Heart left ventricle (tissue), 13 donors: ENCODE results near the gene ASB18.

ENCODE experiments used
- POLR2A ChIP-seq, 2 donors: fragments of 450-650 bp; IDR thresholded peaks; one replicate each; pipeline ENCODE4 v1.6.1; 2017; ENCODE audit warnings: antibody characterized with exemption in 2 of 2, mild to moderate bottlenecking in 2 of 2, moderate library complexity in 2 of 2
- TF ChIP-seq, protein P1 (sequence below), 12 donors: fragments of 200-600 bp; sonication (generic) in 4 of 12; IDR thresholded peaks; one replicate each; pipeline versions ENCODE4 v1.5.0 to v1.8.0; 2018 to 2022; ENCODE audit warnings: antibody characterized with exemption in 12 of 12, mild to moderate bottlenecking in 5 of 12
- donor health status: ischemic (EF 13 %, LVEDD 7.1; RV severe dilation, severe dysfunction).
- donor health status: DM: no; HTN: yes; CAD: no.
- donor health status: DM: no; HTN: no; CAD: no.
- donor health status: ischemic (EF 25% LVEDD 6.9; RV normal size, moderate dysfunction).
- donor health status: ischemic (EF 25% LVEDD 5.7; RV mildly dilated, moderate dysfunction).
- donor health status: ischemic (EF 35%, LVEDD 5.7; RV mildly dilated, moderate dysfunction).
- donor health status: nonischemic (EF 11% LVEDD 7.7; RV severe dilation, severe dysfunction).
- donor health status: DM: yes; HTN: yes; CAD: no.
- donor health status: PGD.
- donor health status: ischemic (EF 29% LVEDD 5.4; RV normal size, mild dysfunction).
- donor health status: nonischemic (EF 23%, LVEDD 6.1; RV moderate dilation, normal function).

DNA sequence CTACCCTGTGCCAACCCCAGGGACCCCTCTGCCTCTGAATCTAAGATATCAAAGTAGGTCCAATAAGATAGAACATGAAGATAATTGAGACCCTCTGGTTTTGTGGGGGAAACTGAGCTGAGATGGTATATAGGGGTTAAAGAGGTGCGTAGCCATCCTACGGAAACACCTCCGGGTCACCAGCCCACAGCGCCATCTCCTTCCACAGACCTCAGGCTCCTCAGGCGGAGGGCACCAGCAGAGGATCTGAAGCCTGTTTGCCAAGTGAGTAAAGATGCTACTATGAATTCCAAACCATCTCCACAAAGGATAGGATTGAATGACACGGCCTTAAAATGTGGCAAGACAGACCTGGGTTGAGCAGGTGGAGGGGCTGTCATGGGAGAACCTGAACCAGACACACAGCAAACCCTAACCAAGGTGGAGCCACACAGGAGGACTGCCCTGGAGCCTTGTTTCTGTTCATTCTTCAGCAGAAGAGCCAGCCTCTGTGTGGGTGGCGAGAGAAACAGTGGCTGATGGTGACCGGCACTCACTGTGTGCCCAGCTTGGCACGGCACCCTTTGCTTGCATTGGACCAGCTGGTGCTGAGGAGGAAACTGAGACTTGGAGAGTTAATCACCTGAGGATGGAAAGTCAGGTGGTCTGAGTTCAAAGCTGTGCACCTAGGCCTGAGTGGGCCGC is 106.2 kb downstream of the ASB18 start:
- TF ChIP-seq, protein P1, sequence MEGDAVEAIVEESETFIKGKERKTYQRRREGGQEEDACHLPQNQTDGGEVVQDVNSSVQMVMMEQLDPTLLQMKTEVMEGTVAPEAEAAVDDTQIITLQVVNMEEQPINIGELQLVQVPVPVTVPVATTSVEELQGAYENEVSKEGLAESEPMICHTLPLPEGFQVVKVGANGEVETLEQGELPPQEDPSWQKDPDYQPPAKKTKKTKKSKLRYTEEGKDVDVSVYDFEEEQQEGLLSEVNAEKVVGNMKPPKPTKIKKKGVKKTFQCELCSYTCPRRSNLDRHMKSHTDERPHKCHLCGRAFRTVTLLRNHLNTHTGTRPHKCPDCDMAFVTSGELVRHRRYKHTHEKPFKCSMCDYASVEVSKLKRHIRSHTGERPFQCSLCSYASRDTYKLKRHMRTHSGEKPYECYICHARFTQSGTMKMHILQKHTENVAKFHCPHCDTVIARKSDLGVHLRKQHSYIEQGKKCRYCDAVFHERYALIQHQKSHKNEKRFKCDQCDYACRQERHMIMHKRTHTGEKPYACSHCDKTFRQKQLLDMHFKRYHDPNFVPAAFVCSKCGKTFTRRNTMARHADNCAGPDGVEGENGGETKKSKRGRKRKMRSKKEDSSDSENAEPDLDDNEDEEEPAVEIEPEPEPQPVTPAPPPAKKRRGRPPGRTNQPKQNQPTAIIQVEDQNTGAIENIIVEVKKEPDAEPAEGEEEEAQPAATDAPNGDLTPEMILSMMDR (IDR thresholded peaks at IDR 0.05), result no peak
- TF ChIP-seq POLR2A (IDR thresholded peaks at IDR 0.05), result no peak
